ENCODE results near the gene FLII. TPM values are rescaled to one million over a fixed set of nuclear protein-coding genes. Genes with fewer than 3 reads are reported as not detected.

The FLII gene
- total RNA-seq, 1 donor from 2014 or later, result 203 TPM

- peak; percentile 70 for DNase-seq
- peak overlapping the region; percentile 95 for H3K27ac Mint-ChIP-seq (ENCODE audit: unreplicated experiment)
These were observed 1.1 kb downstream of the FLII start for GRCh38 chr17:18257268-18257981.

GRCh38 chr17:18256776-18257175 is 1.8 kb downstream of the FLII start:
- Mint-ChIP-seq H3K4me1 (ENCODE audit: low read depth, unreplicated experiment) (no peaks in the 10 kb centered on the region), H3K9me3 (ENCODE audit: unreplicated experiment) (no peaks in the 10 kb centered on the region), H3K36me3 (ENCODE audit: unreplicated experiment) (no peaks in the 10 kb centered on the region), H3K27ac (ENCODE audit: unreplicated experiment) (no peak overlapping the region), H3K4me3 (ENCODE audit: unreplicated experiment) (peak overlapping the region; percentile 98), H3K27me3 (ENCODE audit: unreplicated experiment) (peaks cover 3% of the 10 kb centered on the region)
- no peak for DNase-seq
- TF ChIP-seq CTCF (IDR thresholded peaks at IDR 0.05; ENCODE audit: partially characterized antibody, unreplicated experiment), result no peak

More at GRCh38 chr17:18257268-18257981, 1.1 kb downstream of the FLII start:
- Mint-ChIP-seq H3K4me3 (ENCODE audit: unreplicated experiment) (peak overlapping the region; percentile 98), H3K9me3 (ENCODE audit: unreplicated experiment) (no peaks in the 10 kb centered on the region), H3K36me3 (ENCODE audit: unreplicated experiment) (no peaks in the 10 kb centered on the region), H3K4me1 (ENCODE audit: low read depth, unreplicated experiment) (no peaks in the 10 kb centered on the region), H3K27me3 (ENCODE audit: unreplicated experiment) (peaks cover 3% of the 10 kb centered on the region)
- TF ChIP-seq CTCF (IDR thresholded peaks at IDR 0.05; ENCODE audit: partially characterized antibody, unreplicated experiment), result no peak

- Mint-ChIP-seq H3K27me3 (ENCODE audit: unreplicated experiment) (peaks cover 3% of the 10 kb centered on the region), H3K36me3 (ENCODE audit: unreplicated experiment) (no peaks in the 10 kb centered on the region), H3K4me3 (ENCODE audit: unreplicated experiment) (no peak overlapping the region), H3K9me3 (ENCODE audit: unreplicated experiment) (peaks cover 2% of the 10 kb centered on the region), H3K27ac (ENCODE audit: unreplicated experiment) (no peak overlapping the region), H3K4me1 (ENCODE audit: low read depth, unreplicated experiment) (peaks cover 1% of the 10 kb centered on the region)
- TF ChIP-seq CTCF (IDR thresholded peaks at IDR 0.05; ENCODE audit: partially characterized antibody, unreplicated experiment), result no peak
- DNase-seq, result no peak
These were observed 2.2 kb downstream of the FLII start for GRCh38 chr17:18256351-18256750.

- no peak for DNase-seq
- Mint-ChIP-seq H3K27ac (ENCODE audit: unreplicated experiment) (no peak overlapping the region), H3K27me3 (ENCODE audit: unreplicated experiment) (peaks cover 6% of the 10 kb centered on the region), H3K36me3 (ENCODE audit: unreplicated experiment) (no peaks in the 10 kb centered on the region), H3K4me3 (ENCODE audit: unreplicated experiment) (no peak overlapping the region), H3K9me3 (ENCODE audit: unreplicated experiment) (peaks cover 2% of the 10 kb centered on the region), H3K4me1 (ENCODE audit: low read depth, unreplicated experiment) (peaks cover 3% of the 10 kb centered on the region)
- no peak for TF ChIP-seq CTCF (IDR thresholded peaks at IDR 0.05; ENCODE audit: partially characterized antibody, unreplicated experiment)
These were observed 3.5 kb downstream of the FLII start for GRCh38 chr17:18254888-18255649.
